ENCODE data around the gene ENOX1.

GRCh38 chr13:43293561-43293960 is 493.2 kb downstream of the ENOX1 start:
- TF ChIP-seq, protein P1, sequence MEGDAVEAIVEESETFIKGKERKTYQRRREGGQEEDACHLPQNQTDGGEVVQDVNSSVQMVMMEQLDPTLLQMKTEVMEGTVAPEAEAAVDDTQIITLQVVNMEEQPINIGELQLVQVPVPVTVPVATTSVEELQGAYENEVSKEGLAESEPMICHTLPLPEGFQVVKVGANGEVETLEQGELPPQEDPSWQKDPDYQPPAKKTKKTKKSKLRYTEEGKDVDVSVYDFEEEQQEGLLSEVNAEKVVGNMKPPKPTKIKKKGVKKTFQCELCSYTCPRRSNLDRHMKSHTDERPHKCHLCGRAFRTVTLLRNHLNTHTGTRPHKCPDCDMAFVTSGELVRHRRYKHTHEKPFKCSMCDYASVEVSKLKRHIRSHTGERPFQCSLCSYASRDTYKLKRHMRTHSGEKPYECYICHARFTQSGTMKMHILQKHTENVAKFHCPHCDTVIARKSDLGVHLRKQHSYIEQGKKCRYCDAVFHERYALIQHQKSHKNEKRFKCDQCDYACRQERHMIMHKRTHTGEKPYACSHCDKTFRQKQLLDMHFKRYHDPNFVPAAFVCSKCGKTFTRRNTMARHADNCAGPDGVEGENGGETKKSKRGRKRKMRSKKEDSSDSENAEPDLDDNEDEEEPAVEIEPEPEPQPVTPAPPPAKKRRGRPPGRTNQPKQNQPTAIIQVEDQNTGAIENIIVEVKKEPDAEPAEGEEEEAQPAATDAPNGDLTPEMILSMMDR (conservative IDR thresholded peaks at IDR 0.05) = no peak
- no peak for TF ChIP-seq EZH2 (IDR thresholded peaks at IDR 0.05; ENCODE audit: low read depth)
